GM10266 (cell line): ENCODE data around the gene CABLES2.

Source experiments
- DNase-seq: peaks from one replicate; pipeline ENCODE4 v3.0.0; 2012; ENCODE audit errors: extremely low spot score
- TF ChIP-seq, protein P1 (sequence below): IDR thresholded peaks from 2 replicates; pipeline ENCODE4 v1.5.1; 2012; ENCODE audit warnings: mild to moderate bottlenecking, low read depth; ENCODE audit not compliant: control insufficient read depth, insufficient read depth; ENCODE audit errors: missing control alignments

The CABLES2 gene

DNA sequence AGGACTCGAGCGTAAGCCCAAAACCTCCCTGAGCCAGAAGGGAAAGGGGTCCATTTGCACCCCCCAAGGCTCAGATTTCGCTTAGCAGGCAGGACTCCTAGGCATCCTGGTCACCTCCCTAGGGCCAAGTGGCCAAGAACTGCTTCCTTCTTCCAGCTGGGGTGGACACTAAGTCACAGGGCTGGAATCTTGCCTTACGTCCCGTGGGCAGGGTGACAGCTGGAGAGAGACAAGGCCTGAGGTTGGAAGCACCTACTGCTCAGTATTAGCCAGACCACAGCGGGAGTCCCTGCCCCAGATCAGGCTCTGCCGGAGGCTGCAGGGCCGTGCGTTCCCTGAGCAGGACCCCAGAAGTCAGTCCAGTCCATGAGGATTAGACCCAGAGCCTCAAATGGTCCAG lies 59.6 kb downstream of the CABLES2 start:
- no peak for DNase-seq
- TF ChIP-seq, protein P1, sequence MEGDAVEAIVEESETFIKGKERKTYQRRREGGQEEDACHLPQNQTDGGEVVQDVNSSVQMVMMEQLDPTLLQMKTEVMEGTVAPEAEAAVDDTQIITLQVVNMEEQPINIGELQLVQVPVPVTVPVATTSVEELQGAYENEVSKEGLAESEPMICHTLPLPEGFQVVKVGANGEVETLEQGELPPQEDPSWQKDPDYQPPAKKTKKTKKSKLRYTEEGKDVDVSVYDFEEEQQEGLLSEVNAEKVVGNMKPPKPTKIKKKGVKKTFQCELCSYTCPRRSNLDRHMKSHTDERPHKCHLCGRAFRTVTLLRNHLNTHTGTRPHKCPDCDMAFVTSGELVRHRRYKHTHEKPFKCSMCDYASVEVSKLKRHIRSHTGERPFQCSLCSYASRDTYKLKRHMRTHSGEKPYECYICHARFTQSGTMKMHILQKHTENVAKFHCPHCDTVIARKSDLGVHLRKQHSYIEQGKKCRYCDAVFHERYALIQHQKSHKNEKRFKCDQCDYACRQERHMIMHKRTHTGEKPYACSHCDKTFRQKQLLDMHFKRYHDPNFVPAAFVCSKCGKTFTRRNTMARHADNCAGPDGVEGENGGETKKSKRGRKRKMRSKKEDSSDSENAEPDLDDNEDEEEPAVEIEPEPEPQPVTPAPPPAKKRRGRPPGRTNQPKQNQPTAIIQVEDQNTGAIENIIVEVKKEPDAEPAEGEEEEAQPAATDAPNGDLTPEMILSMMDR, result no peak

DNA sequence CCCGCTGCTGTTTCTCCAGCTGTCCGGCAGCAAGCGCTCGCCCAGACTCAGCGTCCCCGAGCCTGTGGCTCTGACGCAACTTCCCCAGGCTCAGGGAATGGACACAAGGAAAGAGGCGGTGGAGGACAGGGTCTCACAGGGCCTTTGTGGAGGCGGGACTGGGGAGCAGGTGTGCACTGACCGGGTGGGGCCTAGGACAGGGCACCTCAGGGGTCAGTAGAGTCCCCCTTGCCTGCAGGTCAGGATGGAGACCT lies 60.0 kb downstream of the CABLES2 start:
- TF ChIP-seq, protein P1, result no peak
- DNase-seq, result no peak

DNA sequence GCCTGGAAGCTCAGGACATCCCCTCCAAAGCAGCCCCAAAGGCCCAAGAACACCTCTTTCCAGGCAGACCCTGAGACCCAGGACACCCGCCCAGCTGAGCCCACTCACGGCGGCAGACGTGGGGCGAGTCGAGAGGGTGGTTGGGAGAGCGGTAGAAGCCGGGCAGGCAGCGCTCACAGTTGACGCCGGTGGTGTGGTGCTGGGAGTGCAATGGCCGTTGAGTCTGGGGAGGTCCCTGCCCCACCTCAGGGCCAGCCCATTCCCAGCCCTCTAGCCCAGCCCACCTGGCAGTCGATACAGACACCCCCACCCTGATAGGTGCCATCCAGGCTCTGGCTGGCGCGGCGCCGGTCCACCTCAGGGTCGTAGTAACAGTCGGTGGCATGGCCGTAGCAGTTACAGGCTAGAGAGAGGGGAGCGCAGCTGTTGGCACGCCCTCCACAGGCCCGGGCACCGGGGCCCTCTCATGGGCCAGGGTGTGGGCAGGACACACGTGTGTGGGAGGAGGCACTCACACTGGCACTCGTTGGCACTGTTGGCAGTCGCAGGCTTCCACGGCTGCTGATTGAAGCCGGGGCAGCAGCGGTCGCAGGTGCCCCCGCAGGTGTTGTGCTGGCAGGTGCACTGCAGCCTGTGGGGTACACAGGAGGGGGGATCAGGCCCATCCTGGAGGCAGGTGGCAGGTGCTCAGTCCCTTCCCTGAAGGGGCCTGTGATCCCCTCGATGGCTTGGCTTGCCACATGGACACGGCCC lies 60.5 kb downstream of the CABLES2 start:
- DNase-seq, result no peak
- TF ChIP-seq, protein P1, result no peak

DNA sequence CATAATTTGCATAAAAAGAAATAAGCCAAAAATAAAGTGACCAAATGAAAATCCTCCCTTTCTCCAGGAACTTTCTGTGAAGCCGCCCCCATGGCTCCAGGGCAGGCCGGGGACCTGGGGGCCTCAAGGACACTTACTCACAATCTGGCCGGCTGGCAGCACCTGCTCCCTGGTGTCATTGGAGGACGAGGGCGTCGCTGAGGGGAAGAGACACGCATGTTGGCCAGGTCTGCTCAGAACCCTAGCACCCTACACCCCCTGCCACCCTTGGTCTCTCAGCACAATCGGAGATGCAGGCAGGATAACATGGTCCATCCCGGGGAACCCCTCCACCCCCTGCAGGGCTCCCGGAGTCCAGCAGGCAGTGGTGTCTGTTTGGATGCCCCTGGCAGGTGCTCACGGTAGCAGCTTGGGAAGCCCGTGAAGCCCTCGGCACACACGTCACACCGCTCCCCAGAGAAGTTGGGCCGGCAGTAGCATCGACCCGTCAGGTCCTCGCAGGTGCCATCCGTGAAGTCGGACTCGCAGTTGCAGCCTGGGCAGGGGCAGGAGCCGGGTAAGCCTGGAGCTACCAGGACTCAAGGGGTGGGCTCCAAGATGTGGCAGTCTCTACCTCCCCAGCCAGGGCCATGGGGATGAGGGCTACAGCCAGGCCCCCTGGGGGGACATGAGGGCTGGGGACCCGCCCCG lies 61.3 kb downstream of the CABLES2 start:
- TF ChIP-seq, protein P1, result no peak
- DNase-seq, result no peak

DNA sequence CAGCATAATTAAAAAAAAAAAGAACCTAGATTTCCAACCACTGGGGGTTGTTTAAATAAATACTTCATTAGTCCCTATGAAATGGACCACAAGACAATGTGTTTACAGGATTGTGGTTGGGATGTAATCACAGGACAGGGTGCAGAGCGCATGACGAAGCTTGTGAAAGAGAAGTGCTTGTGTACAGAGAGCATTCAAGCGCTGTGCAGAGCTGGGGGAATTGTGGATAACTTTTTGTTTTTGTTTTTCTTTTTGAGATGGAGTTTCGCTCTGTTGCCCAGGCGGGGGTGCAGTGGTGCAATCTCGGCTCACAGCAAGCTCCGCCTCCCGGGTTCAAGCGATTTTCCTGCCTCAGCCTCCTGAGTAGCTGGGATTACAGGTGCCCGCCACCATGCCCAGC lies 62.3 kb downstream of the CABLES2 start:
- no peak for DNase-seq

DNA sequence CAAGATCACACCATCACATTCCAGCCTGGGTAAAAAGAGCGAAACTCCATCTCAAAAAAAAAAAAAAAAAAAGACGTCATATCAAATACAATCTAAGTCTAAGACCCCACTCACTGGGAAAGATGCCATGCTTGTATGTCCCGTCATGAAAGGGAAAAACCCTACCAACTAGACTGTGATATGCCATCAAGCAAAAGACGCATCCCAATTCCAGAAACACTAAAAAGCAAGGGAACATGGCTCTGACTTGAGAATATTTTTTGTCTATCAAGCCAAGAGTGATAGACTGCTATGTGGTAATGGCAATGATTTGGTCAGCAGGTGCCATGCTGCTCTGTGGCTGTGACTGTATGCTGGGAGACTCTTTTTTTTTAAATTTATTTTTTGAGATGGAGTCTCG lies 63.0 kb downstream of the CABLES2 start:
- TF ChIP-seq, protein P1, result no peak

More for the DNA sequence above, 62.3 kb downstream of the CABLES2 start:
- TF ChIP-seq, protein P1, result no peak

DNA sequence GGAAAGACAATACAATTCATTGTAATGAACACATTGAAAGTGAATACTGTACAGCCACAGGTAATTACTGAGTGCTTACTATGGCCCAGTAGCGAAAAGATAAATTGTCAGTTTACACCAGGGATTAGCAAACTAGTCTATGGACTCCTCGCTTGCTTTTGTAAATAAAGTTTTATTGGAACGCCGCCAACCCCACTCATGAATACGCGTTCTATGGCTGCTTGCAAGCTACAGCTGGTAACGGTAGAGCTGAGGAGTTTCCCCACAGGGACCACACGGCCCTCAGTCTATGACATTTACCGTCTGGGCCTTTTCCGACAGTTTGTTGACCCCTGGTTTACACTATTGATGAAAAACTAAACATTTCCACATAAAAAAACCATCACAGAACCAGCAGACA lies 64.2 kb downstream of the CABLES2 start:
- TF ChIP-seq, protein P1, result no peak
- no peak for DNase-seq

More for the DNA sequence above, 63.0 kb downstream of the CABLES2 start:
- no peak for DNase-seq
